Fibroblast of skin of left biceps (primary cell): ENCODE data around the gene UVSSA.

ENCODE experiments used
- DNase-seq, 2 experiments: peaks; one replicate each; pipeline ENCODE4 v3.0.0-alpha.2; 2013; ENCODE audit warnings: low read depth in 2 of 2

The UVSSA gene

DNA sequence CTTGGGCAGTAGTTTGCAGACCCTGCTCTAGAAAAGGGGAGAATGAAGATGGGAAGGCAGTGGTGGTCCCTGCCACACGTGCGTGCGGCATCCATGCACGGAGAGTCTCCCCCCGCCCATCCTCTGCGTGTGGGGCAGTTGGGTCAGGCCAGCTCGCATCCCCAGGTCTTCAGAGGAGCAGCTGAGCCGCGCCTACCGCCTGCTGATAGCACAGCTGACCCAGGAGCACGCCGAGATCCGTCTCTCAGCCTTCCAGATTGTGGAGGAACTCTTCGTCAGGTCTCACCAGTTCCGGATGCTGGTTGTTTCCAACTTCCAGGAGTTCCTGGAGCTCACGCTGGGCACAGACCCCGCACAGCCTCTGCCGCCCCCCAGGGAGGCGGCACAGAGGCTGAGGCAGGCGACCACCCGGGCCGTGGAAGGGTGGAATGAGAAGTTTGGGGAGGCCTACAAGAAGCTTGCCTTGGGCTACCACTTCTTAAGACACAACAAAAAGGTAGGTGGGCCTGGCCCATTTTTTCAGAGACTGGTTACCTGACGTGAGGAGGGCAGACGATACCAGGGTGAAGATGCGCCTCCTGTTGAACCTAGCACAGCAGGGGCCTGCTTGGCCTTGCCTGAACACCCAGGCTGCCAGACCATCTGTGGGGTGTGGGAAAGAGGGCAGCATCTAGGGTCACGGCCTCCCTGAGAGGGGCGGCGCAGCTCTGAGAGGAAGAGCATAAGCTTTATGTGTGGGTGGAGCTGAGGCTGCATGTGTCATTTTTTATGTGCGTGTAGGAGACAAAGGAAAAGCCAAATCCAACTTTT lies 2.6 kb downstream of the UVSSA start:
- DNase-seq: no peak

- no peak for DNase-seq
Measured at GRCh38 chr4:1350169-1350520, 3.1 kb downstream of the UVSSA start.

GRCh38 chr4:1351854-1352566 lies 5.0 kb downstream of the UVSSA start:
- no peak for DNase-seq

DNA sequence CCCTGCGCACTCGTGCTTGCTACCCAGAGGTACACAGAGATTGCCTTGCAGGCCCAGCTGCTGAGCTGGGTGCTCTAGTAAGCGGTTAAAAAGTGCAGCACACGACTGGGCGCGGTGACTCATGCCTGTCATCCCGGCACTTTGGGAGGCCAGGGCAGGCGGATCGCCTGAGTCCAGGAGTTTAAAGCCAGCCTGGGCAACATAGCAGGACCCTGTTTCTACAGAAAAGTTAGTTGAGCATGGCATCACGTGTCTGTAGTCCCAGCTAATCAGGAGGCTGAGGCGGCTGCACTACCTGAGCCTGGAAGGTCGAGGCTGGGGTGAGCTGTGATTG lies 5.5 kb downstream of the UVSSA start:
- DNase-seq: no peak

DNA sequence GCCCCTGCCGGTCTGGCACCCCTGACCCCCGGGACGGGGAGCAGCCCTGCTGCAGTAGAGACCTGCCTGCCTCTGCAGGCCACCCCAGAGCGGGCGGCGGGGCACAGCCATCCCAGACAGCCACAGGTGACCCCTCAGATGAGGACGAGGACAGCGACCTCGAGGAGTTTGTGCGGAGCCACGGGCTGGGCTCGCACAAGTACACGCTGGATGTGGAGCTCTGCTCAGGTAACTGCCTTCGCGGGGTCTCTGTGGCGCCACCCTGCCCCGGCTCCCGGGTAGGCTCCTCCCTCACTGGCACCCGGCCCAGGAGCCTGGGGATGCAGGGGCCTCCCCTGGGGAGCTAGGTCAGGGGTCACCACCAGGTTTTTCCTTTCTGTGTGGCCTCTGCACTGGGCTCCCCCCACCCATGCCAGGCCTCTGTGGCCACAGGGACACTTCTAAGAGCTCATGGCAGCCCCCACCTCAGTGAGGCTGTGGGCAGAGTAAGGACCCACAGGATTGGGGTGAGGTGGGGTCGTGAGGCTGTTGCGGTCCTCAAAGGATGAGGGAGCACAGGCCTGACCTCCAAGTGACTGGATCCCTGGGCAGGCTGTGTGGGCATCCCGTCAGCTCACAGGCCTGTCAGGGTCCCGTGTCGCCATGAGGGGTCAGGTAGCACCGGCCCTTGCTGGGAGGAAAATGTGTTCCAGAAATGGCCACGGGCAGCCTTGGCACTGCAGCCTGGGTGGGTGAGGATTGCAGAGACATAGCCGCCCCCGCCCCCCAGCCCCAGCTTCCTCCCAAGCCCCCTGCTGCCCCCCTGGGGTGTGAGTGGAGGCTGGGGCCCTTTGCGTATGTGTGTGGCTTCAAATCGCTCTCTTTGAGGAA lies 6.4 kb downstream of the UVSSA start:
- no peak for DNase-seq

- DNase-seq: no peak
Measured at GRCh38 chr4:1354136-1354982, 7.4 kb downstream of the UVSSA start.

GRCh38 chr4:1354983-1355275 lies 7.9 kb downstream of the UVSSA start:
- no peak for DNase-seq

DNA sequence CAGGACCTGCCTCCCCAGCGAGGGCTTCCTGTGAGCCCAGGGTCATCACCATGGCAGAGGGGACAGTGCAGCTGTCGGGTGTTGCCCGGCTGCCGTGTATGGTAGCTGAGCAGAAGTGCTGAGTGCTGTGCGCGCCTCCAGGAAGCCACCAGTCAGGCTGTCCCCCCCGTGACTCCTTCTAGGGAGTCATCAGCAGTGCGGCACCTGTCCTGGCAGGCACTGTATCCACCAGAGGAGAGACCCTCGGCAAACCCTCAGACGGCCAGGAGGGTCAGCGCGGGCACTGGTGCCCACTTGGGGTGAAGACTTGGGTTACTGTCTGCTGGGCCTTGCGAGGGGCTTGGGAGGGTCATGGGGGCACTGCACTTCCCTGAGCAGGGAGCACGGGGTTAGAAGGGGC lies 8.4 kb downstream of the UVSSA start:
- DNase-seq: no peak

DNA sequence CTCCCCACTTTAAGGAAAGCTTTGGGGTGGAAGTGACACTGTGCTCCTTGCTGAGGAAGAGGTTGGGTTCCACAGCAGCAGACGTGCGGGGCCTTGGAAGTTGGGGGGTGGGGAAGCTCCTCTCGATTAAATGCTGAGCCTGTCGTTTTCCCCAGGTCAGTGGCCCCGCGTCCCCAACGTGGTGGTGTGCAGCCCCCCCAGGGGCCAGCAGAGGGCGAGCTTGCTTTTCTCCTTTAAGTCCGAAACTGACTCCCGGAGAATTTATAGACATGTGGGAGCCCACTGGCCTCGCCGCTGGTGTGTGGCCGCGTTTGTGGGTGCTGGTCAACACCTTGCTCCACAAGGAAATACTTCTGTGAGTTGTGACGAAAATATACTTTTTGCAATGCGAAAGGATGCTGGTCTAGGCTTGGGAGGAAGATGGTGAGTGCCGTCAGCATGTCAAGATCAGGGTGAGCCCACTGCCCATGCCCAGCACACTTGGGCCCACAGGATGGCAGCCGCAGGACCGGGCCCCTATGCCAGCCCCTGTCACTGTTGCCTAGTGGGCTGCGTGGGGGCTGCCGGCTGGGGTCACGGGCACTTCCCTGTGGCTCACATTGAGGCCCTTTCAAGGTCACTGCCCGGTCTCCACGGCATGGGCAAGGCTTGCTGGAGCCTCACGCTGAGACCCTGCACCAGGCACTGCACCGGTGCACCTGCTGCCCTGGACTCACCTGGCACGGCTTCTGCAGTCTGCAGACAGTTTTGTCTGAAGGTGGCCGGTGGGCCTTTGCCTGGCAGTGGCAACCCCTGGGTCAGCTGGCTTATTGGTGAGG lies 9.4 kb downstream of the UVSSA start:
- DNase-seq: no peak

- no peak for DNase-seq
Measured at GRCh38 chr4:1357356-1358248, 10.6 kb downstream of the UVSSA start.

GRCh38 chr4:1358421-1359143 lies 11.6 kb downstream of the UVSSA start:
- no peak for DNase-seq

- no peak for DNase-seq
Measured at GRCh38 chr4:1359144-1359501, 12.1 kb downstream of the UVSSA start.

GRCh38 chr4:1359976-1360375 lies 13.0 kb downstream of the UVSSA start:
- no peak for DNase-seq

- no peak for DNase-seq
Measured at GRCh38 chr4:1360423-1361283, 13.6 kb downstream of the UVSSA start.

GRCh38 chr4:1361431-1361830 lies 14.4 kb downstream of the UVSSA start:
- DNase-seq: no peak

GRCh38 chr4:1362046-1362445 lies 15.0 kb downstream of the UVSSA start:
- no peak for DNase-seq

DNA sequence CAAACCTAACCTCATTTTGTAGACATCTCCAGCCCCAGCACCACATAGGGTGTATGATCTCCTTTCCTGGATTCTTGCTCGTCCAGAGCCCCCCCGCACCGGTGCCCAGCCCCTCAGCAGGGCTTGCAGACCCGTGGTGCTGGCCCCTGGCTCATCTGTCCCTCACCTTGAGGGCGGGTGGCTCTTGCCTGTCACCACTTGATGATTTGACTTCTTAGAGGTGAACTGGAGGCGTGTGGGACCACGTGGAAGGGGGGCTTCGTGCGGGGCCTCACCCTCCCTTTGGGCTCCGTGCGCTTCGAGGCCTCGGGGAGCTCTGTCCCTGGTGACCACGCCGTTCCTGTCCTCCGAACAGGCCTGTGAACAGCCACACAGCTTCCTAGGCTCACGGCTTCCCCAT lies 15.5 kb downstream of the UVSSA start:
- DNase-seq: no peak

- DNase-seq: no peak
Measured at GRCh38 chr4:1363513-1363912, 16.5 kb downstream of the UVSSA start.
